PC-9 (cell line): ENCODE results near the gene TGIF1. TPM values are rescaled to one million over a fixed set of nuclear protein-coding genes. Genes with fewer than 3 reads are reported as not detected.

ENCODE experiments used
- BruUV-seq: library from RNA; stranded (reverse); fragments of 400-500 nt; replicated peaks from 2 replicates; lab custom pipeline; 2021; lab: Mats Ljungman, UMichigan
- CTCF ChIA-PET: fragments of 300-600 bp; sonication (Branson Sonifier 250); formaldehyde crosslinking; loops from one replicate; lab custom pipeline; 2022; ENCODE audit warnings: antibody characterized with exemption; lab: Charles Lee
- POLR2A ChIA-PET: fragments of 300-600 bp; sonication (Branson Sonifier 250); formaldehyde crosslinking; loops from one replicate; lab custom pipeline; 2022; ENCODE audit warnings: antibody characterized with exemption; ENCODE audit not compliant: unreplicated experiment; lab: Charles Lee
- DNase-seq, 2 experiments: peaks; one replicate each; pipeline versions ENCODE4 v3.0.0 to v3.0.0-alpha.2; 2015 to 2022; ENCODE audit warnings: mixed read lengths in 1 of 2
- H2AFZ ChIP-seq: fragments of 200-600 bp; sonication (generic); 2 replicates; pipeline ENCODE4 v1.8.1; 2017; ENCODE audit warnings: antibody characterized with exemption
- H3F3A ChIP-seq: fragments of 200-600 bp; sonication (generic); 2 replicates; pipeline ENCODE4 v1.8.1; 2017; ENCODE audit warnings: antibody characterized with exemption, mild to moderate bottlenecking, low read depth; ENCODE audit not compliant: insufficient read depth
- H3K27ac ChIP-seq: fragments of 200-600 bp; sonication (generic); 2 replicates; pipeline ENCODE4 v1.6.1; 2016; ENCODE audit warnings: mixed run types
- H3K27me3 ChIP-seq: fragments of 200-600 bp; sonication (generic); 2 replicates; pipeline ENCODE4 v1.6.1; 2016; ENCODE audit warnings: low read depth, mixed run types; ENCODE audit not compliant: insufficient read depth
- H3K36me3 ChIP-seq: fragments of 200-600 bp; sonication (generic); 2 replicates; pipeline ENCODE4 v1.6.1; 2016; ENCODE audit warnings: low read depth, mixed run types
- H3K4me1 ChIP-seq: fragments of 200-600 bp; sonication (generic); replicated peaks from 2 replicates; pipeline ENCODE4 v1.6.1; 2016; ENCODE audit warnings: mixed run types; ENCODE audit not compliant: insufficient read depth
- H3K4me2 ChIP-seq: fragments of 200-600 bp; sonication (generic); 2 replicates; pipeline ENCODE4 v1.6.1; 2017; ENCODE audit warnings: mixed run types
- H3K4me3 ChIP-seq: fragments of 200-600 bp; sonication (generic); 2 replicates; pipeline ENCODE4 v1.6.1; 2016; ENCODE audit warnings: mixed run types
- H3K79me2 ChIP-seq: fragments of 200-600 bp; sonication (generic); 2 replicates; pipeline ENCODE4 v1.6.1; 2017; ENCODE audit warnings: low read depth, mixed run types
- H3K9me2 ChIP-seq: fragments of 200-600 bp; sonication (generic); 2 replicates; pipeline ENCODE4 v1.8.1; 2017; ENCODE audit warnings: mild to moderate bottlenecking; ENCODE audit not compliant: insufficient read depth
- H3K9me3 ChIP-seq: fragments of 200-600 bp; sonication (generic); 2 replicates; pipeline ENCODE4 v1.8.1; 2016; ENCODE audit warnings: low read depth; ENCODE audit not compliant: insufficient read depth
- H4K20me1 ChIP-seq: fragments of 200-600 bp; sonication (generic); 2 replicates; pipeline ENCODE4 v1.8.1; 2017; ENCODE audit not compliant: insufficient read depth
- CTCF ChIP-seq: fragments of 200-600 bp; sonication (generic); conservative IDR thresholded peaks from 2 replicates; pipeline ENCODE4 v1.6.1; 2017; ENCODE audit warnings: mixed run types, antibody characterized with exemption, mild to moderate bottlenecking, moderate library complexity
- EZH2 ChIP-seq: fragments of 200-600 bp; sonication (generic); IDR thresholded peaks from 2 replicates; pipeline ENCODE4 v1.8.0; 2017; ENCODE audit warnings: antibody characterized with exemption, low read depth
- intact Hi-C: fragments of 100-400 bp; cut with micrococcal nuclease; formaldehyde crosslinking; loops from one replicate; pipeline ENCODE4 v1.10.0; 2022; ENCODE audit not compliant: unreplicated experiment
- total RNA-seq: library from RNA; stranded (reverse); gene quantifications from 2 replicates; pipeline ENCODE4 v1.2.3, GENCODE V29; 2021

TGIF1 gene
- total RNA-seq, 1 experiment from 2014 or later: 203 TPM

DNA sequence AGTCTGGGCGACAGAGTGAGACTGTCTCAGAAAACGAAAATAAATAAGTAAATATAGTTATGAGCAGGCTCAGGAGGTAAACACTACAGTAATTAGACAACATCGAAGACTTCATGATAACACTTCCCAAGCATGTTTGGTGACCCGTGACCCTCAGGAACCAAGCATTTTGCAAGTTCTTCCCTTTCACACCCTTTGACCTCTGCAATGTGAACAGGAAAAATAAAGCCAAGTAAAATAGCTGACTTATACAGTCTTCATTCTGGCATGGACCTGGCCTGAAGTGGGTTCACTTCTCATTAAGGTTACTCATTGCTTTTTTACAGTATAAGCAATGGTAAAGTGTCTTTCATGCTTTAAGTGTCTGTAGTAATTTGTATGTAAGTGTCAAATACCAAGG, 15.3 kb upstream of the TGIF1 start:
- Histone ChIP-seq H3K27ac (no peak overlapping the region), H3K36me3 (peaks cover 35% of the 10 kb centered on the region), H4K20me1 (no peaks in the 10 kb centered on the region), H2AFZ (no peak overlapping the region), H3K9me2 (no peaks in the 10 kb centered on the region), H3K4me2 (no peak overlapping the region), H3K9me3 (no peaks in the 10 kb centered on the region), H3K27me3 (no peaks in the 10 kb centered on the region), H3K4me1 (no peaks in the 10 kb centered on the region), H3K4me3 (no peak overlapping the region), H3K79me2 (peaks cover 80% of the 10 kb centered on the region), H3F3A (peaks cover 12% of the 10 kb centered on the region; the same call in 1 of the 2 replicates)
- POLR2A ChIA-PET: no interaction called here
- DNase-seq: no peak
- CTCF ChIA-PET: no interaction called here
- BruUV-seq: no TSS peak
- TF ChIP-seq EZH2 (no peak), CTCF (no peak)
- intact Hi-C loops: no loop called here

GRCh38 chr18:3440341-3440740, 9.6 kb upstream of the TGIF1 start:
- CTCF ChIA-PET: no interaction called here
- POLR2A ChIA-PET: no interaction called here
- Histone ChIP-seq H3K79me2 (peaks cover 84% of the 10 kb centered on the region), H3F3A (peaks cover 38% of the 10 kb centered on the region), H3K4me1 (peaks cover 21% of the 10 kb centered on the region), H3K4me2 (no peak overlapping the region), H4K20me1 (no peaks in the 10 kb centered on the region), H3K9me2 (no peaks in the 10 kb centered on the region), H3K36me3 (peaks cover 28% of the 10 kb centered on the region; the same call in 1 of the 2 replicates), H2AFZ (no peak overlapping the region), H3K27me3 (no peaks in the 10 kb centered on the region), H3K27ac (peak overlapping the region; percentile 37), H3K9me3 (no peaks in the 10 kb centered on the region), H3K4me3 (no peak overlapping the region)
- intact Hi-C loops: loop anchor here (10.0 kb wide), 2 partner anchors 434 to 506 kb away; no protein-coding TSS in a partner anchor
- DNase-seq: no peak
- BruUV-seq: no TSS peak
- TF ChIP-seq EZH2 (no peak), CTCF (no peak)

- Histone ChIP-seq H3K4me3 (no peak overlapping the region), H3K4me2 (no peak overlapping the region), H2AFZ (no peak overlapping the region), H3F3A (peaks cover 47% of the 10 kb centered on the region), H3K36me3 (peaks cover 28% of the 10 kb centered on the region; the same call in 1 of the 2 replicates), H3K27ac (peak overlapping the region; percentile 37), H4K20me1 (no peaks in the 10 kb centered on the region), H3K79me2 (peaks cover 80% of the 10 kb centered on the region), H3K4me1 (peaks cover 29% of the 10 kb centered on the region), H3K9me3 (no peaks in the 10 kb centered on the region), H3K27me3 (no peaks in the 10 kb centered on the region), H3K9me2 (no peaks in the 10 kb centered on the region)
- DNase-seq: peak in 1 of 2 experiments; percentile 19
- no peak for TF ChIP-seq EZH2
- TF ChIP-seq CTCF: no peak
- CTCF ChIA-PET: interaction anchor here (0.5 kb wide), 1 partner anchor 11 kb away, joined by 12 read pairs; no protein-coding TSS in a partner anchor
- POLR2A ChIA-PET: interaction anchor here (0.6 kb wide), 1 partner anchor 20 kb away, joined by 3 read pairs; no protein-coding TSS in a partner anchor
- no TSS peak for BruUV-seq
- intact Hi-C loops: loop anchor here (10.0 kb wide), 2 partner anchors 434 to 506 kb away; no protein-coding TSS in a partner anchor
Measured at GRCh38 chr18:3441290-3441689, 8.7 kb upstream of the TGIF1 start.
